Measurements from ENCODE around the gene SLC38A11. TPM values are rescaled to one million over a fixed set of nuclear protein-coding genes. Genes with fewer than 3 reads are reported as not detected.

SLC38A11 gene

GRCh38 chr2:164847981-164848741 is 107.2 kb downstream of the SLC38A11 start:
- peak overlapping the region; percentile 30 for H2AFZ ChIP-seq (ENCODE audit: low read length)
- H2BK120ac ChIP-seq (ENCODE audit: low read depth, low read length), result no peak overlapping the region
- no CpG with 5 or more reads among the region's 2 CpGs for WGBS, 2 donors (ENCODE audit: extremely low coverage in 2 of 2, insufficient read length in 2 of 2, insufficient replicate concordance in 1 of 2)
- no peak overlapping the region for H3K23ac ChIP-seq (ENCODE audit: low read depth, low read length, poor library complexity)
- no peak overlapping the region for H2BK5ac ChIP-seq (ENCODE audit: low read length)
- no peaks in the 10 kb centered on the region for H3K79me1 ChIP-seq (ENCODE audit: low read depth, low read length)
- H3K9me3 ChIP-seq (replicated peaks in 1 of 2; ENCODE audit: control insufficient read depth in 2 of 2, insufficient read depth in 1 of 2, low read depth in 1 of 2, low read length in 2 of 2), result no peaks in the 10 kb centered on the region
- no peak overlapping the region for H3K4me3 ChIP-seq (ENCODE audit: low read length in 2 of 2)
- no peak for DNase-seq (ENCODE audit: low spot score)
- H3K36me3 ChIP-seq (replicated peaks in 1 of 2; ENCODE audit: control insufficient read depth in 2 of 2, insufficient read depth in 2 of 2, low read length in 2 of 2), result no peaks in the 10 kb centered on the region
- H3K27me3 ChIP-seq (ENCODE audit: control insufficient read depth in 3 of 3, insufficient read depth in 3 of 3, low read depth in 1 of 3, low read length in 3 of 3), result no peaks in the 10 kb centered on the region
- H4K8ac ChIP-seq (ENCODE audit: low read depth, low read length), result no peak overlapping the region
- no peak overlapping the region for H2BK12ac ChIP-seq (ENCODE audit: low read length)
- H3K18ac ChIP-seq (ENCODE audit: low read length), result no peak overlapping the region
- no peaks in the 10 kb centered on the region for H3K4me1 ChIP-seq (ENCODE audit: control insufficient read depth in 2 of 2, insufficient read depth in 1 of 2, low read depth in 1 of 2, low read length in 2 of 2)
- no peak overlapping the region for H2AK5ac ChIP-seq (ENCODE audit: low read depth, low read length)
- H3K4ac ChIP-seq (ENCODE audit: low read length), result no peak overlapping the region
- no peak overlapping the region for H2BK15ac ChIP-seq (ENCODE audit: low read length)
- no peak overlapping the region for H4K91ac ChIP-seq (ENCODE audit: low read depth, low read length, poor library complexity)
- H3K14ac ChIP-seq (ENCODE audit: low read length), result no peak overlapping the region
- no peak overlapping the region for H3K4me2 ChIP-seq (ENCODE audit: insufficient read depth, low read length, poor library complexity, severe bottlenecking)
- no peak overlapping the region for H3K27ac ChIP-seq (replicated peaks; ENCODE audit: low read length)
- H3K9ac ChIP-seq (ENCODE audit: low read depth, low read length, poor library complexity), result no peak overlapping the region

- no peak overlapping the region for H3K4ac ChIP-seq (ENCODE audit: low read length)
These were observed 108.0 kb downstream of the SLC38A11 start for GRCh38 chr2:164847291-164847690.

GRCh38 chr2:164846276-164846675 is 109.0 kb downstream of the SLC38A11 start:
- Histone ChIP-seq H2BK5ac (ENCODE audit: low read length) (no peak overlapping the region), H3K79me1 (ENCODE audit: low read depth, low read length) (no peaks in the 10 kb centered on the region), H4K91ac (ENCODE audit: low read depth, low read length, poor library complexity) (no peak overlapping the region), H2AFZ (ENCODE audit: low read length) (no peak overlapping the region), H3K27ac (replicated peaks; ENCODE audit: low read length) (no peak overlapping the region), H3K14ac (ENCODE audit: low read length) (no peak overlapping the region), H3K4me3 (ENCODE audit: low read length in 2 of 2) (no peak overlapping the region), H2BK15ac (ENCODE audit: low read length) (no peak overlapping the region), H3K9me3 (replicated peaks in 1 of 2; ENCODE audit: control insufficient read depth in 2 of 2, insufficient read depth in 1 of 2, low read depth in 1 of 2, low read length in 2 of 2) (no peaks in the 10 kb centered on the region), H3K4me1 (ENCODE audit: control insufficient read depth in 2 of 2, insufficient read depth in 1 of 2, low read depth in 1 of 2, low read length in 2 of 2) (no peaks in the 10 kb centered on the region), H4K8ac (ENCODE audit: low read depth, low read length) (no peak overlapping the region), H3K18ac (ENCODE audit: low read length) (no peak overlapping the region), H3K23ac (ENCODE audit: low read depth, low read length, poor library complexity) (no peak overlapping the region), H3K4me2 (ENCODE audit: insufficient read depth, low read length, poor library complexity, severe bottlenecking) (no peak overlapping the region), H2BK120ac (ENCODE audit: low read depth, low read length) (no peak overlapping the region), H3K9ac (ENCODE audit: low read depth, low read length, poor library complexity) (no peak overlapping the region), H3K4ac (ENCODE audit: low read length) (no peak overlapping the region), H2AK5ac (ENCODE audit: low read depth, low read length) (no peak overlapping the region), H3K36me3 (replicated peaks in 1 of 2; ENCODE audit: control insufficient read depth in 2 of 2, insufficient read depth in 2 of 2, low read length in 2 of 2) (no peaks in the 10 kb centered on the region), H2BK12ac (ENCODE audit: low read length) (no peak overlapping the region), H3K27me3 (ENCODE audit: control insufficient read depth in 3 of 3, insufficient read depth in 3 of 3, low read depth in 1 of 3, low read length in 3 of 3) (no peaks in the 10 kb centered on the region)
- WGBS, 2 donors (ENCODE audit: extremely low coverage in 2 of 2, insufficient read length in 2 of 2, insufficient replicate concordance in 1 of 2), result no CpG with 5 or more reads among the region's 2 CpGs
- DNase-seq (ENCODE audit: low spot score), result no peak

More at GRCh38 chr2:164847291-164847690, 108.0 kb downstream of the SLC38A11 start:
- Histone ChIP-seq H3K27me3 (ENCODE audit: control insufficient read depth in 3 of 3, insufficient read depth in 3 of 3, low read depth in 1 of 3, low read length in 3 of 3) (no peaks in the 10 kb centered on the region), H3K4me3 (ENCODE audit: low read length in 2 of 2) (no peak overlapping the region), H3K14ac (ENCODE audit: low read length) (no peak overlapping the region), H3K9me3 (replicated peaks in 1 of 2; ENCODE audit: control insufficient read depth in 2 of 2, insufficient read depth in 1 of 2, low read depth in 1 of 2, low read length in 2 of 2) (no peaks in the 10 kb centered on the region), H2AFZ (ENCODE audit: low read length) (no peak overlapping the region), H4K91ac (ENCODE audit: low read depth, low read length, poor library complexity) (no peak overlapping the region), H3K9ac (ENCODE audit: low read depth, low read length, poor library complexity) (no peak overlapping the region), H4K8ac (ENCODE audit: low read depth, low read length) (no peak overlapping the region), H3K23ac (ENCODE audit: low read depth, low read length, poor library complexity) (no peak overlapping the region), H3K36me3 (replicated peaks in 1 of 2; ENCODE audit: control insufficient read depth in 2 of 2, insufficient read depth in 2 of 2, low read length in 2 of 2) (no peaks in the 10 kb centered on the region), H3K27ac (replicated peaks; ENCODE audit: low read length) (no peak overlapping the region), H3K4me1 (ENCODE audit: control insufficient read depth in 2 of 2, insufficient read depth in 1 of 2, low read depth in 1 of 2, low read length in 2 of 2) (no peaks in the 10 kb centered on the region), H2AK5ac (ENCODE audit: low read depth, low read length) (no peak overlapping the region), H2BK5ac (ENCODE audit: low read length) (no peak overlapping the region), H2BK120ac (ENCODE audit: low read depth, low read length) (no peak overlapping the region), H3K79me1 (ENCODE audit: low read depth, low read length) (no peaks in the 10 kb centered on the region), H3K4me2 (ENCODE audit: insufficient read depth, low read length, poor library complexity, severe bottlenecking) (no peak overlapping the region), H2BK15ac (ENCODE audit: low read length) (no peak overlapping the region), H3K18ac (ENCODE audit: low read length) (no peak overlapping the region), H2BK12ac (ENCODE audit: low read length) (no peak overlapping the region)
- no peak for DNase-seq (ENCODE audit: low spot score)
- no CpG with 5 or more reads among the region's 4 CpGs for WGBS, 2 donors (ENCODE audit: extremely low coverage in 2 of 2, insufficient read length in 2 of 2, insufficient replicate concordance in 1 of 2)

Small RNA genes within 50 kb of the gene (small RNA-seq; reads per million reads assigned to genes)
- gene RNA5SP110 (ENCODE audit: insufficient read depth), result not detected
- gene RNA5SP111 (ENCODE audit: insufficient read depth), result 1.6 reads per million

Data from neuronal stem cell (in vitro differentiated cells).